Stimulated activated CD4-positive, alpha-beta T cell treated with anti-CD3 and anti-CD28 coated beads, Interleukin-4, amount 100 ng/mL, for 48 hours (primary cell): ENCODE measurements around the gene PNLIPRP2.

ENCODE experiments used
- DNase-seq, 2 donors: peaks; one replicate each; pipeline ENCODE4 v3.0.0-alpha.2; 2020; ENCODE audit warnings: low read depth in 2 of 2

PNLIPRP2 gene

DNA sequence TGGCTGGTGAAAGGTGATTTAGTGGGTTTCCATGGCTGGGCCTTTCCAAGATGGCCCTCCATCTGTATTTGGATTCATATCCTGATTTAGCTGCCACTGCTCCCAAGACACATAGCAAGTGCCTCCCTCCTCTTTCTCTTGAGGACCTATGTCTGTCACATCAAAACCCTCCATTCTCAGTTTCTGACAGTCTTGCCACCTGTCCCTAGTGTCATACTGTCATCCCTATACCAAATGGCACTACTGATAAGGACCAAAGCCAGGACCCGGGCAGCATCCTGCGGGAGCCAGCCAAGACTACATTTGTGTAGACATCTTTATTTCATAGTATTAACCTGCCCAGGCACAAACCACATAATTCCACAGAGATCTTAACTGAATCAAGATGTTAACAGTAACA lies 34.8 kb downstream of the PNLIPRP2 start:
- DNase-seq, result no peak

GRCh38 chr10:116656044-116656443 lies 35.3 kb downstream of the PNLIPRP2 start:
- no peak for DNase-seq

GRCh38 chr10:116657863-116658551 lies 37.3 kb downstream of the PNLIPRP2 start:
- DNase-seq, result no peak

GRCh38 chr10:116659049-116659670 lies 38.4 kb downstream of the PNLIPRP2 start:
- DNase-seq, result no peak

GRCh38 chr10:116660860-116661259 lies 40.1 kb downstream of the PNLIPRP2 start:
- DNase-seq, result no peak

DNA sequence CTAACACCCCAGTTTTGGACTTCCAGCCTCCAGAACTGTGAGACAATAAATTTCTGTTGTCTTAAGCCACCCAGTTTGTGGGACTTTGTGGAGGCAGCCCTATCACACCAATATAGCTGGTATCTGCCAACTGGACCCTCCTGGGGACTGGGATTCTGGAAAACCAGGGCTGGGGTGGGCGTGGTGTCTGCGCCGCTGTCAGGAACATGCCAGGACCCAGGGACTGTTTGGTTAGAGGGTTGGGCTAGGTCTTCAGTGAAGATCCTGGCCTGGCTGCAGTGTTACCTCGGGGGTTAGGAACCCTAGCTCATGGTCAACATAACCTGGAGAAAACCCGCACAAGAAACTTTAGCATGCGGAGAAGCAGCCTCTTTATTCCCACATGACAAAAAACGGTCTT lies 42.6 kb downstream of the PNLIPRP2 start:
- DNase-seq, result no peak

GRCh38 chr10:116664631-116665030 lies 43.9 kb downstream of the PNLIPRP2 start:
- DNase-seq, result no peak

DNA sequence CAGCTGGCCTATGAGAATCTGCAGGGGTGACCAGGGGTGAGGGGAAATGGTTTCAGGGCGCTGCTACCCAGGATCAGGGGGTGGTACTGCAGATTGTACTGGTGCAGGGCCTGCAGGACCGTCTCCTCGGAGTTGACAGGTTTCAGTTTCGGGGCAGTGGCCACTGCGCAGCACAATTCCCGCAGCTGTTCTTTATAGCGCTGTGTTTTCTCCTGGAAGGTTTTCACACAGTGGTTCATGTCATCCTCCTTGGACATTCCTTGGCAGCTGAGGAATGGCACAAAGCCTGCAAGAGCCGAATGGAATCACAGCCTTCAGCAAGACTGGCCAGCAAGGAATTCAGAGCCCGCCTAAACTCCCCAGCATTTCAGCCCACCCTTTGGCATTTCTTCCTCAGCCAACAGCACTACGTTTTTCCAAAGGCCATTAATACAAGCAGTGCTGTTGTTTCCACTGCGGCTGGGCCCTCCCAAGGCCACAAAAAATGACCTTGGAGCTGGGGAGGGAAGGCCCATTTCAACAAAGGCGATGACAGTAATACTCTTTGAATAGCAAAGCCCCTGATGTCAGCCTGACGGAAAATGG lies 44.9 kb downstream of the PNLIPRP2 start:
- no peak for DNase-seq

DNA sequence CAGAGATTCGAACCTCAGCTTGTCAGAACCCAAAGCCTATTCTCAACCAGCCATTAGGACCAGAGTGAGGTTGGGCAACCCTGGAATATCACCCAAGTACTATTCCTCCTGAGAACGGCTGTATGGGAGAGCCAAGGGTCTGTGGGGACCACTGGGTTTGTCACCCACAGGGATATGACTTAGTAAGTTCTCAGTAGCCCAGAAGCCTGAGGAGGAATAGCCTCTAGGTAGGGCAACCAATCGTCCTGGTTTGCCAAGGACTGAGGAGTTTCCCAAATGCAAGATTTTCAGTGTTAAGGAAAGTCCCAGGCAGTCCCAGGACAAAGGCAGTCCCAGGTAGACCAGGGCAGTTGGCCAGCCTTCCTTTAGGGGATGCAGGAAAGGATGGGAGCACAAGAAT lies 46.7 kb downstream of the PNLIPRP2 start:
- no peak for DNase-seq

DNA sequence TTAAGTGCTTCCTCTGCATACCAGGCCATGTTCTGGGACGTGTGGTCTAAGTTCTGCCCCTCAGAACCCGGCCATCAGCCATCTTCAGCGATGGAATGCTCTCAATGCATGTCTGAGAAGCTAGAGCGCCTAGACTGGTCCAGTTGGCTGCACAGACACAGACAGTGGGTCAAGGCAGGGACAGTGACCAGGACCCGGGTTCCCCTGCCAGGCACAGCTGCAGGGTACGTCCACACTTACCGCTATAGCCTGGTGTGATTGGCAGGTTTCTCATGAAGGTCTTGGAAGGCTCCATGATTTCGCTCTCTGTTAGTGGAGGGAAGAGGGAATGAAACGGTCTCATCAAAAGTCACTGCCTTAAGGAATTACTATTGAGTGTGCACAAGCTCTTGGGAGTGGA lies 47.3 kb downstream of the PNLIPRP2 start:
- no peak for DNase-seq

GRCh38 chr10:116668446-116668845 lies 47.7 kb downstream of the PNLIPRP2 start:
- DNase-seq, result no peak

GRCh38 chr10:116669080-116669479 lies 48.3 kb downstream of the PNLIPRP2 start:
- DNase-seq, result no peak

- no peak for DNase-seq
These were observed 49.3 kb downstream of the PNLIPRP2 start for GRCh38 chr10:116669832-116670644.

DNA sequence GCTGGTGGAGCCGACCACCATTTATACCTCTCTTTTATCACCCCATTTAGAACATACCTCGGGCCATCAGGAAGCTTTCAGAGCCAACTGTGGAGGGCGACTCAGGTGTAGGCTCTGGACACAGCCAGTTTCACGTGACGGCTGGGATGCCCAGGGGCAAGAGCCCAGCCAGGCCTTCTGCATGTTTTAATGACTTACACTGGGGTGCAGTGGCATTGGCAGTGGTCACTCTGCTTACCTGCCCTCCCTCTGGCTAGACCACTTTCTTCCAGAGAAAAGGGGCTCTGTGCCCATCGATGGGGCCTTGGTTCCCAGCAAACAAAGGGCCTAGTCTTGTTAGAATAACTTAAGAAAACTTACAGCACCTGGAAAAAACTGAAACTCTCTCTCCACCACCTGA lies 50.0 kb downstream of the PNLIPRP2 start:
- DNase-seq, result no peak

DNA sequence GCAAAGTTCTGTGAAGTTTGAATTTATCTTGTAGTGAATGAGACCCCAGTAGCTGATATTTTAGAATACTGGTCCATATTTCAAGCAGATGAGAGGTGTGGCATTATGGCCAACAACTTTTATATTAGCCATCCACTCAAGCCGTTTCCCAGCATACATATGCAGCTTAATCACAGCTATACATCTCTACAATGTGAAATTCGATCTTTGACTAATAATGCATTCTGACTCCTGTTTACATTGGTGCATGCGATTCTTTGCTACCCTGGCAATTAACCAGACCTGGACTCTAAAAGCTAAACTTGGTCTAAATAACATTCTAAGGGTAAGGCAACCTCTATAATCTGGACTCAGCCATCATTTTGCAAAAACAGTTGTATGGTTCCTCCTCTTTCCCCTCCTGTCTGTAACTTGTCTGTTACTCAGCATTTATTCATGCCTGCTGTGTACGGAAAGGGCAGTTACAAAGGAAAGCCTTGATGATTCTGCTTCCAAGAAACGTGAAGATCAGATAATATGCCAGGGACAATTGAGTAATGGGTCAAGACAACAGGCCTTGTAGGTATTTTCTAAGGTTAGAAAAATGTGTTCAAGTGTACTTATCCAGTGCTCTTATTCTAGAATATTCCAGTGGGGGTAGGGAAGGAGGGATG lies 50.6 kb downstream of the PNLIPRP2 start:
- no peak for DNase-seq

DNA sequence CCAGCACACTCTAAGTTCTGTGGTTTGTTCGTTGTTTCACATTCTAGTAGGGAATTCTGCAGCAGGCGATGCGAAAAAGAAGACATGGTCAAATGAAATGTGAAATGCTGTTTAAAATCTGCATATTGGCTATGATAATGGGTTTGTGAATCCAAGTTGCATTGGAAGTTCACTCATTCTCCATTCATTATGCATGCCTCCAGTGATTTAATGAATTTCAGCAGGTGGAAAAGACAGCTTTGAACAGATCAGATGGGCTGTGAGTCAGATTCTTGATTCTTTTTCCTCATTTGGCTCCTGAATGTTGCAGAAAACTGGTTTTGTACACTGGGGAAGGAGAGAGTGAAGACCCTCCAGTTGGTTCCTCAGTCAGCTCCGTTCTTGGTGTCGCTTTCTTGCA lies 52.1 kb downstream of the PNLIPRP2 start:
- DNase-seq, result no peak

- no peak for DNase-seq
These were observed 53.1 kb downstream of the PNLIPRP2 start for GRCh38 chr10:116673866-116674265.

DNA sequence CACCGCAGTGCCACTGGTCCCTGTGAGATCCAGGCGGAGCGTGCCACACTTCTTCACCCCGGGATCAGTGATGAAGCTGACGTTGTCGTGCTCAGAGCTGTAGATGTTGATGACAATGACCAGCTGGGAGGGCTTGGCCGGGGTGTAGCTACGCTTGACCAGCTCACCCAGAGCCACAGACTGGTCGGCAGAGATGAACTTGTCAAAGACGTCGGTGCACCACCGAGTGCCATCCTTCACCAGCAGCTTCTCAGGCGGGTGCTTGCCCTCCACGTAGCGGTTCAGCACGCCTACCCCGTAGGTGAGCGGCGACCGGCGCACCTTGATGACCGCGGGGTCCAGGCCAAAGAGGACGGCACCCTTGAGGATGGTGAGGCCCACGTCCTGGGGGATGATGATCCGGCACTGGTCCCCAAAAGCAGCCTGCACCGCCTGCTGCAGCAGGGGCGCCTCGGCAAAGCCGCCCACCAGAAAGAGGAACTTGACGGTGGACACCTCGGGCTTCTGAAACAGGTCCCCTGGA lies 54.2 kb downstream of the PNLIPRP2 start:
- no peak for DNase-seq

DNA sequence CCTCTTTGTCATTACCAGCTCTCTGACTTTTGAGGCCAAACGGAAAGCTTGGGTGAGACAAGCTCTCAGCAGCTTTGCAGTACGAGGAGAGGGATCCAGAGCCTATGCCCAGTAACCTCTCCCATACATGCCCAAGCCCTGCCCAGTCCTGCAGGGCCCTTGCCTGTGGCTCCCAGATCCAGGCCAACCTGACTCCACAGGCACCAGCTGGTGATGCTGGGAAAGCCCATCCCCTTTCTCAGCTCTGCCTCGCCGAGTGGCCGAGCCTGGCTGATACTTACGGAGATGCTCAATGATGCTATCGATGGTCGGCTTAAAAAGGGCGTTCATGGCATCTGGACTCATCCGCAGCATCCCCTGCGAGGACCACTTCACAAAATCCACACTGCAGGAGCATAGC lies 55.4 kb downstream of the PNLIPRP2 start:
- no peak for DNase-seq

GRCh38 chr10:116676633-116677032 lies 55.9 kb downstream of the PNLIPRP2 start:
- DNase-seq, result no peak

GRCh38 chr10:116679351-116679750 lies 58.6 kb downstream of the PNLIPRP2 start:
- DNase-seq, result no peak

DNA sequence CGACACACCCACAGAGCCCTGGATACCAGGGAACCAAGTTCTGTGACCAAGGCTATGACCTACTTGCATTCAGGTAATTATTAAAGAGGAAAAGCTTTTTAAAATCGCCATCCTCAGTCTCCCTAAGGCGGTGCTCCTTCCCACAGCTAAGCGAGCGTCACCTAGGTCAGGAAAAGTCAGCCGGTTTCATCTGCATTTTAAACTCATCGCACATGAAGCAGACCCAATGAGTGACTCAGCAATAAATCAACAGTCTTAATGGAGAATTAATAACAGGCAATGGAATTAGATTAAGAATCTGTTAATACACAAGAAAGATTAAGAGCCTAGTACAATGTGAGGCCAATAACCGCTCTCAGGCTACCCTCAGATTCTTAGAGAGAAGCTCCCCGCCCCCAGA lies 62.4 kb downstream of the PNLIPRP2 start:
- no peak for DNase-seq
